HG02981 (cell line): ENCODE data around the gene MED28.

Experiments
- ATAC-seq: cut with Tn5 transposase; IDR thresholded peaks from one replicate; pipeline ENCODE4 v1.9.1; 2021; ENCODE audit warnings: mild to moderate bottlenecking, moderate library complexity; ENCODE audit not compliant: unreplicated experiment

MED28 gene

DNA sequence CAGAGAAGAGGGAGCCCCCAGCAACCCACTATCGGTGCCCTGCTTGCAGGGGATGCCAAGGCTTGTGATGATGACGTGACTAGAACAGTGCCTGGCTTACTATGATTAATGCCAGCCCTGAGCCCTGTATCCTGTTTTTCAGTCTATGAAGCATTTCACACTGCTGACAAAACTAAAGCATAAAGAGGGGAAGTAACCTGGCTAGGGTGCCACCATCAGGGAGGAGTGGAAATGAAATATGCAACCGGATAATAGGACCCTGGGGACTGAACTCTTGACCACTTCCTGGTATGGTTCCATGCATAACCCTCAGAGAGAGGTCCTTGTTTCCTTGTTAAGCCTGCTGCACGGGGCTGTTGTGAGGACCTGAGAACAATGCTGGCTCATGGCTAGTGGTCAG, 50.3 kb downstream of the MED28 start:
- peak; percentile 90 for ATAC-seq

DNA sequence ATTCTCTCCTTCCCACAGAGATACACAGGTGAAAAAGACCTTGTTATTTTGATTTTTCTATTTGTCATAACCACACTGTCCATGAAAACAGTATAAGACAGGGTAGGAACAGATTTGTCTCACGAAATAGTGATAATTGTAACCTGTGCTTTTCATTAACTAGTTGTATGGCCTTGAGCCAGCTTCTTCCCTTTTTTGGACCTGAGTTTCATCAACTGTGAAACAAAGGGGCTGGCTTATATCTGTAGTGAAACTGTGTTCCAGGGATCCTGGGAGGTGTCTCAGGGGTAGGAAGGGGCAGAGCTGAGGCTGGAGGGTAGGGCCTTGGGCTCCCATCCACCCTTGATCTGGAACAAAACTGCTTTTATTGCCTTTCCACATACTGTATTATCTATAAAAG, 50.9 kb downstream of the MED28 start:
- no peak for ATAC-seq

DNA sequence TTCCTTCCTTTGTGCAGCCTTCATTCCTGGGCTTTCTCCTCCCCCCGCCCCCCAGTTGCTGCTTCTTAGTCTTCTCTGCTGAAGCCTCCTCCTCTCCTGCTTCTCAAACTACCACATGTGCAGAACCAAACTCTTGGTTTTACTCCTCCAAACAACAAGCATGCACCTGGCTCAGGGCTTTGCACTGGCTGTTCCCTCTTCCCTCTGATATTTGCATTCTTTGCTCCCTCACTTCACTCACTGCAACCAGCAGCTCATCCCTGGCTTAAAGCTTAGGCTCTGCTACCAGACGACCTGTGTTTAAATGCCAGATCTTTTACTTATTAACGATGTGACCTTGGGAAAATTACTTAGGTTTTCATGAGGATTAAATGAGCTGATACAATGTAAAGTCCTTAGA, 51.4 kb downstream of the MED28 start:
- no peak for ATAC-seq

DNA sequence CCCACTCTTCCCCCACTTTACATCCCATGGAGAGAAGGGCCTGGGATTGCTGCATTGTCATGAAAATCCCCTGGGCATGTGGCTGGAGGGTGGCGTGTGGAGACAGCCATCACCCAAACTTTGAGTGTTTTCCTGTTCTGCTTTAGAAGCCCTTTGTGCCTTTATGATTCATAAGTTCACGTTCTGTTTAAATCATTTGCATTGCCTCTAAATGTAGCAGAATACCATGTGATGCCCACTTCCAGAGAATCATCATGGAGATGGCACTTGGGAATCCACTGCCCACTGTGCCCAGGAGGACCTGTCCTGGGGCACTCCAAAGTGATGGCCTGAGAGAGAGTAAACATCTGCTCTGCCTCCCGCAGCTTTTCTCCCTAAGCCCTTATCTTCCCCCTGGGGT, 52.8 kb downstream of the MED28 start:
- no peak for ATAC-seq

DNA sequence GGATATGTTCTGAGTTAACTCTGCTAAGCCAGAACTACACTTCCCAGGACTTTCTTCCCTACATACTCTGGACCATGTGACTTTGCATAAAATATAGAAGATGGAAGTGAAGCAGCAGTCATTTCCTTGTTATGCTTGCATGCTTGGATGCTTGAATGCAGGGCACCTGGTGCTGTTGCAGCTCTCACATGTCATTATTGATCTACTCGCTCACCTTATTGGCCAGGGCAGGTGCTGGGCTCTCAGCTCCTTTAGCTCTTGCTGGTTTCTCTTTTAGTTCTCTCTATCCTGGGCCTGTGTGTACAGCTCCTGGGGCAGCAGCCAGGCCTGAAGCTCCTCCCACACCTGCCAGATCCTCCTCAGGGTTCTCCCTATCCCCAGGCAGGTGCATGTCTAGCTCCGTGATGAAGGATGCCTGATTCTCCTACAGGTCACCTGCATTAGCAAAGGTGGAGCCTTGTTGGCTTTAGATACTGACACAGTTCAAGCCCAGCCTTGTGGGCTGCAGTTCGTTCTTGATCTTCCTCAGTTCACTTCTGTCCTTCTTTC, 53.3 kb downstream of the MED28 start:
- no peak for ATAC-seq

DNA sequence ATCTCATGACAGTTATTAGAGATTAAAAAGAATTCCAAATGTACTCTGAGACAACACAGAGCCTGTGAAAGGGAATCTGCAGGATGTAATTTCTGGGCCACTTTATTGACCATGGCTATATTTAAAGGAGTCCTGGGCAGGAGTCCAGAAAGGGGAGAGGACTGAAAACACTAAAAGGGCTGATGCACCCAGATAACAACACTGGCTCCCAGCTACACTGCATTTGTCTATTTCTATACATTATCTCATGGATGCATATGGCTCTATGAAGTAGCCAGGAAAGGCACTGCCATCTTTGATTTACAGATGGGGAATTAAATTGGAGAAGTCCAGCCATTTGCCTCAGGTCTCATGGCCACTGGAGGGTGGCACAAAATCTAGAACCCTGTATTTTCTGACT, 56.0 kb downstream of the MED28 start:
- no peak for ATAC-seq

DNA sequence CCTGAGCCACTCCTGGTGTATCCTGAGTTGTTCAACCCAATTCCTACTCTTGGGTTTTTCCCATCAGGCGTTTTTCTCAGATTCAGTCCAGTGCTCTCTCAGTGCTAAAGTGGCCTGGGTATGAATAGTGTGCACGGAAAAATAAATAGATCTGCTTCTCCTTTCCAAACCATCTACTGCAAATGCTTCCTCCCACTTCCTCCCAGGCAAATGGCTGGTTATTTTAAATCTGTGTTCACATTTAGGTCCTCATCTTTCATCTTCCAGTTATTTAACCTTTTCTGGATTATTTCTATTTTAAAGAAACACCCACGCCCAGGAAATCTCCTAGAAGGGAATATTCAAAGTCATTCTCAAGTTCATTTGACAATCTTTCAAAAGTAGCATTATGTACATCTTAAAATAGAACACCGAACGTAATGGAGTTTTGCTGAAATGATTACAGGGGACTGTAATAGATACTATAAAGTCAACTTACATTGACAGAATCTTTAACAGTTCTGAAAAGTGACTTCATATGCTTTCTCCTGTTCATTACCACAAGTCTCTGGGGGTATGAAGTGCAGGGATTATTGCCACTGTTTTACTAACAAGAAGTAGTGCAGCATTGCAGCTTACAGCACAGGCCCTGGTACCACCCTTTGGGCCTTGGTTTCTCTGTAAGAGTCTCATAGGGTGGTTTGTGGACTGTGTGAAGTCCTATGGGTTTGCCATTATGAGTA, 66.3 kb downstream of the MED28 start:
- ATAC-seq = no peak

DNA sequence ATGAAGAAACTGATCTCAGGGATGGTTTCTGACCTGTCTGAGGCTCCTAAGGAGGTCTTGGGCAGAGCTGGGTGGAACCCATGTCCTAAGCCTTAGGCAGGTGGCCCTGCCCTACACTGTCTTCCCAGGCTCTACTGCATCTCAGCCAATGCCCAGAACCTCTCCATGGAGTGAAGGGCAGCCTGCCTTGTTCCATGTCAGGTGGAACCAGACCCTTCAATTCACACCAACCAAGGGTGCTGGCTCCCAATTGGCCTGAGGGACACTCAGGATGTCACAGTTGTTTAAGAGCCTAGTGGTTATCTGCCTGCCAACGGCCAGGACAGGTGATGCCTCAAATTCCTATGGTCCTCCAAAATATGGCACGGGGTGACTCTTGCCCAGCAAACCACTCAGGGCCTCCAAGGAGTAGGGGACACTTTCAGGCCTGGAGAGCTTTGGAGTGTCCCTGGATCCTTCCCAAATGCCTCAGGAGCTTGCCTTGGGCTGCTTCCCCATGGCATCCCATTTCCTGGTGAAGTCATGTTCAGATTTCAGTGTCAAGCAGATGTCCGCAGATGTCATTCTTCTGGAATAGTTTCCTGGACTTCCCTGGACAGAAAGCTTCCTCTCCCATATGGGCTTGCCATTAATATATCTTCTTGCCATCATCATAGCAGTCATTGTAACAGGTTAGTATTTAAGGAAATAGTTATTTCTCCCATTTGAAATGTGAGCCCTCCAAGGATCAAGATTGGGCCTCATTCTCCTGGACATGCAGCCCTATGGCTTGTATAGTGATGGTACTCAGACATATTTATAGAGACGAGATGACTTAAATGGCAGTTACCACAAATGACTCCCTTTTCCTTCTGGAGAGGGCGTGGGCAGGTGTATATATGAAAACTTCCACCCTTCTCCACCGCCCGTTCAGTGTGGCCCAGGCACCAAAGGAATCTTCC, 67.1 kb downstream of the MED28 start:
- no peak for ATAC-seq

DNA sequence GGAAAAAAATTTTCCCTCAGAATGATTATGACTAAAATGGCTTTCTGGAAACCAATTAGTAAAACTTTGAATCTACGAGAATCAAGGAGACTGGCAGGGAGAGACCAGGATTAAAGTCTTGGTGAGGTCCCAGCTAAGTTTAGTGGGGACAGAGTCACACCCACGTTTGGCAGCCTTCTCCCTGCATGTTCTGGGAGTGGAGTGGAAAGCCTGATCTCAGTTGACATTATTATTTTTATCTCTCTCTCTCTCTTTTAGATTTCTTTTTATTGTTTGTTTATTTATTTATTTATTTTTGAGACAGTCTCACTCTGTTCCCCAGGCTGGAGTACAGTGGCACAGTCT, 67.8 kb downstream of the MED28 start:
- no peak for ATAC-seq
